OCI-LY7 (cell line): ENCODE measurements around the gene CDR2. TPM values are rescaled to one million over a fixed set of nuclear protein-coding genes. Genes with fewer than 3 reads are reported as not detected.

ENCODE experiments used
- BruUV-seq: library from RNA; stranded (reverse); fragments of 400-500 nt; replicated peaks from 2 replicates; lab custom pipeline; 2021; lab: Mats Ljungman, UMichigan
- CTCF ChIA-PET: fragments of 300-600 bp; sonication (Branson Sonifier 250); formaldehyde crosslinking; loops from one replicate; lab custom pipeline; 2022; ENCODE audit warnings: antibody characterized with exemption; ENCODE audit not compliant: unreplicated experiment; lab: Charles Lee
- POLR2A ChIA-PET: fragments of 300-600 bp; sonication (Branson Sonifier 250); formaldehyde crosslinking; loops from one replicate; lab custom pipeline; 2022; ENCODE audit warnings: antibody characterized with exemption; lab: Charles Lee
- DNase-seq: peaks from one replicate; pipeline ENCODE4 v3.0.0-alpha.2; 2015; ENCODE audit warnings: low spot score
- H2AFZ ChIP-seq: fragments of 200-600 bp; sonication (generic), shearing (Covaris generic); 2 replicates; pipeline ENCODE4 v1.6.1; 2014; ENCODE audit warnings: mild to moderate bottlenecking, antibody characterized with exemption, low read length, moderate library complexity
- H3K27ac ChIP-seq: fragments of 200-600 bp; sonication (generic); 2 replicates; pipeline ENCODE4 v1.5.1; 2014; ENCODE audit warnings: mixed run types, low read depth, mild to moderate bottlenecking, moderate library complexity, low read length, inconsistent platforms; ENCODE audit not compliant: poor library complexity, severe bottlenecking
- H3K36me3 ChIP-seq: fragments of 200-600 bp; sonication (generic); 2 replicates; pipeline ENCODE4 v1.6.1; 2014; ENCODE audit warnings: mild to moderate bottlenecking, antibody characterized with exemption, low read length, moderate library complexity, mixed read lengths; ENCODE audit not compliant: insufficient read depth
- H3K4me1 ChIP-seq: fragments of 200-600 bp; sonication (generic); 2 replicates; pipeline ENCODE4 v1.5.1; 2014; ENCODE audit warnings: mild to moderate bottlenecking, low read length; ENCODE audit not compliant: insufficient read depth, poor library complexity, severe bottlenecking
- H3K4me2 ChIP-seq: fragments of 200-600 bp; sonication (generic); 2 replicates; pipeline ENCODE4 v1.6.1; 2014; ENCODE audit warnings: mild to moderate bottlenecking, low read length
- H3K4me3 ChIP-seq: fragments of 200-600 bp; sonication (generic); 2 replicates; pipeline ENCODE4 v1.5.1; 2014; ENCODE audit warnings: mild to moderate bottlenecking, low read depth, low read length; ENCODE audit not compliant: poor library complexity, severe bottlenecking
- H3K79me2 ChIP-seq: fragments of 200-600 bp; sonication (generic); 2 replicates; pipeline ENCODE4 v1.6.1; 2016; ENCODE audit warnings: low read depth, mild to moderate bottlenecking, low read length, moderate library complexity, mixed read lengths; ENCODE audit not compliant: insufficient read depth
- H3K9me2 ChIP-seq: fragments of 200-600 bp; sonication (generic); 2 replicates; pipeline ENCODE4 v1.6.1; 2016; ENCODE audit warnings: mild to moderate bottlenecking, low read length, mixed read lengths; ENCODE audit not compliant: insufficient read depth
- H3K9me3 ChIP-seq: fragments of 200-600 bp; sonication (generic); 2 replicates; pipeline ENCODE4 v1.6.1; 2014; ENCODE audit warnings: mild to moderate bottlenecking, mixed run types, low read length, mixed read lengths
- H4K20me1 ChIP-seq: fragments of 200-600 bp; sonication (generic); 2 replicates; pipeline ENCODE4 v1.6.1; 2014; ENCODE audit warnings: mild to moderate bottlenecking, antibody characterized with exemption, low read length, moderate library complexity, mixed read lengths; ENCODE audit not compliant: insufficient read depth
- CTCF ChIP-seq: fragments of 200-600 bp; sonication (generic); conservative IDR thresholded peaks from 2 replicates; pipeline ENCODE4 v1.5.1; 2014; ENCODE audit warnings: mild to moderate bottlenecking, antibody characterized with exemption, low read length, moderate library complexity, mixed read lengths
- EZH2phosphoT487 ChIP-seq: fragments of 200-600 bp; sonication (generic); IDR thresholded peaks from 2 replicates; pipeline ENCODE4 v1.6.1; 2018; ENCODE audit warnings: low read depth, borderline replicate concordance, mild to moderate bottlenecking, mixed run types, antibody characterized with exemption, low read length, moderate library complexity, mixed read lengths
- intact Hi-C: fragments of 100-400 bp; cut with micrococcal nuclease; formaldehyde crosslinking; loops from one replicate; pipeline ENCODE4 v1.10.0; 2022; ENCODE audit not compliant: unreplicated experiment
- total RNA-seq, 2 experiments: library from RNA; depleted of rRNA in 1 of 2; stranded (reverse); fragments of >200 nt in 1 of 2; shearing (Covaris generic) in 1 of 2; gene quantifications; 2 replicates each; pipeline ENCODE4 v1.2.3, GENCODE V29; 2014 to 2022

The CDR2 gene
- total RNA-seq, 2 experiments from 2014 or later = 33.0 to 38.3 TPM

GRCh38 chr16:22381392-22381791, 7.0 kb upstream of the CDR2 start:
- H4K20me1 ChIP-seq = no peaks in the 10 kb centered on the region
- H3K4me2 ChIP-seq = no peak overlapping the region
- no peaks in the 10 kb centered on the region for H3K4me1 ChIP-seq
- no peak overlapping the region for H3K4me3 ChIP-seq
- H3K9me3 ChIP-seq = no peaks in the 10 kb centered on the region
- intact Hi-C loops = no loop called here
- no peaks in the 10 kb centered on the region for H3K36me3 ChIP-seq
- BruUV-seq = no TSS peak
- DNase-seq = no peak
- no peak overlapping the region for H2AFZ ChIP-seq
- ChIA-PET CTCF (no interaction called here), POLR2A (interaction anchor here (0.6 kb wide), 2 partner anchors 23 to 947 kb away, joined by 3 to 7 read pairs; no protein-coding TSS in a partner anchor)
- TF ChIP-seq EZH2phosphoT487 = no peak
- TF ChIP-seq CTCF = no peak
- no peaks in the 10 kb centered on the region for H3K9me2 ChIP-seq
- H3K27ac ChIP-seq = no peak overlapping the region
- H3K79me2 ChIP-seq = no peaks in the 10 kb centered on the region

- no peaks in the 10 kb centered on the region for H3K9me3 ChIP-seq
- H4K20me1 ChIP-seq = no peaks in the 10 kb centered on the region
- no TSS peak for BruUV-seq
- no peaks in the 10 kb centered on the region for H3K79me2 ChIP-seq
- ChIA-PET CTCF (no interaction called here), POLR2A (interaction anchor here (0.7 kb wide), 1 partner anchor 1270 kb away, joined by 3 read pairs; no protein-coding TSS in a partner anchor)
- H3K36me3 ChIP-seq = no peaks in the 10 kb centered on the region
- no peak overlapping the region for H3K27ac ChIP-seq
- no peaks in the 10 kb centered on the region for H3K9me2 ChIP-seq
- no peak overlapping the region for H3K4me3 ChIP-seq
- intact Hi-C loops = no loop called here
- TF ChIP-seq CTCF (no peak), EZH2phosphoT487 (no peak)
- no peak overlapping the region for H2AFZ ChIP-seq
- DNase-seq = no peak
- no peak overlapping the region for H3K4me2 ChIP-seq
- peaks cover under 1% of the 10 kb centered on the region for H3K4me1 ChIP-seq
Observed at GRCh38 chr16:22380529-22380928, 6.1 kb upstream of the CDR2 start.

- Histone ChIP-seq H3K79me2 (no peaks in the 10 kb centered on the region), H3K36me3 (no peaks in the 10 kb centered on the region), H3K4me1 (peaks cover 6% of the 10 kb centered on the region), H3K9me2 (no peaks in the 10 kb centered on the region), H3K4me3 (no peak overlapping the region), H4K20me1 (no peaks in the 10 kb centered on the region), H3K27ac (no peak overlapping the region), H3K4me2 (no peak overlapping the region), H3K9me3 (no peaks in the 10 kb centered on the region), H2AFZ (no peak overlapping the region)
- ChIA-PET CTCF (no interaction called here), POLR2A (interaction anchor here (0.6 to 0.7 kb wide), 2 partner anchors 17 to 1269 kb away, joined by 3 to 8 read pairs; no protein-coding TSS in a partner anchor)
- TF ChIP-seq CTCF (no peak), EZH2phosphoT487 (no peak)
- no TSS peak for BruUV-seq
- DNase-seq = no peak
- intact Hi-C loops = no loop called here
Observed at GRCh38 chr16:22379656-22380055, 5.2 kb upstream of the CDR2 start.
